ENCODE measurements around the gene LMAN1L. TPM values are rescaled to one million over a fixed set of nuclear protein-coding genes. Genes with fewer than 3 reads are reported as not detected.

Gene LMAN1L
- total RNA-seq, result not detected in 2 replicates

DNA sequence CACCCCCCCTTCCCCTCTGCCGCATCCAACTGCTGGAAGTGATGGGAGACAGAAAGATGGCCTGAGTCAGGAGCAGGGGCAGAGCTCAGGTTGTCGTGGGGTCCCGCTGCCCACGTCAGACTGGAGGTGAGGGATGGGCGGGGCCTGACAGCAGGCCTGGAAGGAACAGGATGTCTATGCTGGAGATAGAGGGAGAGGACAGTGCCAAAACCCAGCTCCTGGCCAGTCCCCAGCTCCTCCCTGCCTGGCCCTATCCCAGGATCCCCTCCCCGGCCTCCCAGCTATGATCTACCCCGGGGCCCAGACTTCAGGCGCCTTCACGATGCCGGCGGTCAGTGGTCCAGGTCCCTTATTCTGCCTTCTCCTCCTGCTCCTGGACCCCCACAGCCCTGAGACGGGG lies at the start of gene LMAN1L:
TSS of gene LMAN1L (plus strand) at position 303 of the 400 bp plus-strand sequence. CDS start at position 323, 20 bp downstream.
- no peak for DNase-seq

DNA sequence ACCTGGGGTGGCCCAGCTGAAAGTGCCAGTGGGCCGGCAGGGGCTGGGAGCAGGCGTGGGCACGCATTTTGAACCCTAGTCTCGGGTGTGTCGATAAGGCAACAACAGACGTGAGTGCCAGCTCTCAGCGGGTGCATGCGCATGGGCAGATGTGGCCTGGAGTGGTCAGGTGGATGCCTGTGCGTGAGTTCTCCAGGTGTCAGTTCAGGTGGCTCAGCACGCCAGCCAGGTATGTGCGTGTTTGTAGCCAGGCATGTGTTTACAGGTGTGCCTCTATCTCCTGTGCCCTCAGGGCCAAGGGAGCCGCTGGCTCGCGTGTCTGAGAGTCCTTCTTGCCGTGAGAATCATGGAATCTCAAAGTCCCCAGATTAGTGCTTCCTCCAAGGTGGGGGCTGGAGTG lies 49.2 kb upstream of the LMAN1L start:
- no peak for DNase-seq

GRCh38 chr15:74767167-74768098 lies 45.2 kb upstream of the LMAN1L start:
- DNase-seq, result no peak

- peak; percentile 40 for DNase-seq
Measured at GRCh38 chr15:74768099-74768770, 44.4 kb upstream of the LMAN1L start.

DNA sequence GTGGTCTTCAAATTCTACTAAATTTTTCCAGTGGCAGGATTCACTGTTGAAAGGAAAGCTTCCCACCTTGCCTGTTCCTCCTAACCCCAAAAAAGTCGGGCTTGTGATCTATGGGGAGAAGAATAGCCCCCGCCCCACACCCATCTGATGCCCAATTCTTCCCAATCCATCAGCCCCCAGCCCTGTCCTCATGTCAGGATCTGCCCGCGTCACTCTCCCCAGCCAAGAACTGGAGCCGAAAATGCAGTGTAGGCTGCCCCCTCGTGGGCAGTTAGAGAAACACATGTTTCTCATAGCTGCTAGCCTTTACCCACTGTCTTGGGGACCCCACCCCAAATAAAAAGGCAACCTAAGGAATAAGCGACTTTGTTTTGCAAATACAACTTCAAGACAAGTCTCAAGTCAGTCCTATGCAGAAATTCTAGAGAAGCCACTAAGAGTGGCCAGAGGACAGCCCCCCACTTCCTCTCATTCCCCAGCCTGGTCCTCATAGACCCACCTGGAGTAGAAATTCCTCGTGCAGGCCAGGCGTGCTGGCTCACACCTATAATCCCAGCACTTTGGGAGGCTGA lies 43.8 kb upstream of the LMAN1L start:
- DNase-seq, result peak; percentile 75

- DNase-seq, result no peak
Measured at GRCh38 chr15:74769463-74770025, 43.1 kb upstream of the LMAN1L start.

GRCh38 chr15:74770211-74770903 lies 42.3 kb upstream of the LMAN1L start:
- DNase-seq, result no peak

- DNase-seq, result no peak
Measured at GRCh38 chr15:74773329-74773728, 39.3 kb upstream of the LMAN1L start.

DNA sequence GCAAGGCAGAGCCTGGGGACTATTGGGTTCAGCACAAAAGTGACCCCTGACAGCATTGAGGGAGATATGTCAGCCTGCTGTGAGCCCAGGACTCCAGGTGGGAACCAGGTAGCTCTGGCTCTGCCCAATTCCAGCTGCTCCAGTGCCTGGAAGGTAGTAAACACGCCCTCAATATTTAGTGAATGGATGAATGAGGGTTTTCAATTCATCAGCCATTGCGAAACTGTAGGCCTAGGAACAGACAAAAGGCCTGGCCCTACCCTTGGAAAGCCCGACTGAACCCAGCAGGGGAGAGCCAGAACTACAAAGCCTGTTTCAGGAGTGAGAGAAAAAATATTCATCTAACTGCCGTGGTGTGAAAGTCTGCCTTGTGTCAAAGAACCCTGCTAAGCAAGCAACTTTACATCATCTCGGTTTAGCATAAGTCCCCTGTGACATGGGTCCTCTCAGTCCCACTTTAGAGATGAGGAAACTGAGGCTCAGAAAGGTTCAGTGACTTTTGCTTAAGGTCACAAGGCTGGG lies 38.8 kb upstream of the LMAN1L start:
- DNase-seq, result no peak

DNA sequence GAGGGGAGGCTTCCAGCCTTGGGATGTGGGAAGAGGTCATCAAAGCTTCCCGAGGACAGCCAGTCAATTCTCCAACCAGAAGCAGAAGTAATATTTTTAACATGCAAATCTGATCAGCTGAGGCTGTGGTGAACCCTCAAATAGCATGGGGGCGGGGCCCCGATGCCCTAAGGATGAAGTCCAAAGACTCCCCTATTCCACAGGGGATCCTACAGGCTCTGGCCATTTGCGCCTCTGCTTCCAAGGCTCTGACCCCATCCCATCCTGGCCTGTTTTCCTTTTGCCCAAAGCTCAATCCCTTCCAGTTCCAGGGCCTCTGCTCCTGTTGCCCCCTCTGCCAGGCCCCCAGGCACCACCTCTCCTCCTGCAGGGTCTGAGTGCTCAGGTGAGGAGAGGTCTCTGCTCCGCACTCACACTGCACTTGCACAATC lies 37.5 kb upstream of the LMAN1L start:
- DNase-seq, result no peak

DNA sequence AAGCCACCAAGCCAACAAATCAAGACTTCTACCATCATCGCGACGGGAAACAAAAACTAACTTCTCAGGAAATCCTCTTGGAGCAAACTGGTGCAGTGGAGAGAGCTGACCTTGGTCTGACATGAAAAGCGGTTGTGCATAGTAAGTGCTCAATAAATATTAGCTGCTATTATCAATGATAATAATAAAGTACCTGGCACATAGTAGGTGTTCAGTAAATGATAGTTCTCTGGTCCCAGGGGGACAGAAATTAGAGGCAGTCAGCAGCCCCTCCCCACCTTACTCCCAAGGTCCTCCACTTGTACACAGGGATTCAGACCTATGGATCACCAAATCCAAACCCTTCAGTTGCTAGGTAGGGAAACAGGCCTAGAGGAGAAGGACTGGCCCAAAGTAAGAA lies 36.7 kb upstream of the LMAN1L start:
- DNase-seq, result no peak

- peak; percentile 71 for DNase-seq
Measured at GRCh38 chr15:74776821-74777768, 35.5 kb upstream of the LMAN1L start.

- DNase-seq, result no peak
Measured at GRCh38 chr15:74777769-74778598, 34.7 kb upstream of the LMAN1L start.

DNA sequence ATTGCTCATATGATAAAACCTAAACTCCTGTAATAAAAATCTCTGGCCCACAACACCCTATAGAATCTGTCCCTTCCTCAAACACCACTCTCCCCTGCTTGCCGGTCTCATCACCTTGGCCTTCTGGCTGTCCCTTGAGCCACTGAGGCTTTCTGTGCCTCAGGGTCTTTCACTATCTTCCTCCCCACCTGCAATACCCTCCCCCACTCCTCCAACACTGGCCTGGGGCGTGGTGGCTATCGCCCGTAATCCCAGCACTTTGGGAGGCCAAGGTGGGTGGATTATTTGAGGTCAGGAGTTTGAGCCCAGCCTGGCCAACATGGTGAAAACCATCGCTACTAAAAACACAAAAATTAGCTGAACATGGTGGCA lies 34.0 kb upstream of the LMAN1L start:
- no peak for DNase-seq

- no peak for DNase-seq
Measured at GRCh38 chr15:74779162-74779648, 33.4 kb upstream of the LMAN1L start.

GRCh38 chr15:74780523-74781430 lies 31.9 kb upstream of the LMAN1L start:
- no peak for DNase-seq

DNA sequence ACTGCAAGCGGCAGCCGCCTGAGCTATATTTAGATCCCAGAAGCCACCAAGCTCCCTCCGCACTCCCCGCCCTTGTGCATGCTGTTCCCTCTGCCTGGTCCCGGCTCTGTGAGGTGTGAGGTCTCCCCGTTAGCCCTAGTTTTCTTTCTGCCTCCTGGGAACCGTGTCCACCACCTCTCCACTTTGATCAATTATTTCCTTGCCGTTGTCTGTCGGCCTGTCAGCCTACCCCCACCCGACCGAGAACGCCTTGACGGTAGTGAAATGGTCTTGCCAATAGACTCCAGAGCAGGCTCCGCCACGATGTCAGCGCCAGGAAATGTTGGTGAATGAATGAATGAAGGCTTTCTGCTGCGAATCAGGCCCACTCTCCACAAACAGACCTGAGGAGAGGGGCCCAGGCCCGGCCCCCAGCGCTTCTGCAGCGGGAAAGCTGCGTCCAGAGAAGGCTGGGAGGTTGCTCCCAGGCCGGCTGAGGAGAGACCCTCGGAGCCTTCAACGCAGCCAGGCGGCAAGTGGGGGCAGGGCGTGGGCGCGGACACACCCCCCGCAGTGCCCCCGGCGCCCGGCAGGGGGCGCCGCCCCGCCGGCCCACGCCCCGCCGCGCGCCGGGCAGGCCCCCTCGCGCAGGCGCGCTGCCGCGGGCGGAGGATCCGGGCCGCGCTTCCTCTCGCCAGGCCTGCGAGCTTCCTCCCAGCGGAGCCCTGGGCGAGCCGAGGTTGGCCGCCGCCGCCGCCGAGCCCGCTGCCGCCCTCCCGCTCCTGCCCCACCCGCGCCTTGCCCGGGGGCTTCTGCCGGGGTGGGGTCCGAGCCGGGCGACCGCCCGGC lies 31.0 kb upstream of the LMAN1L start, which contains the start of gene CSK:
TSS of gene CSK (plus strand) at position 650 of the 828 bp plus-strand sequence. CDS start 16,218 bp downstream, outside the sequence.
- DNase-seq, result peak; percentile 77
